8988T (cell line): ENCODE data around the gene GABRA1.

Source experiments
- DNase-seq: peaks from one replicate; pipeline ENCODE4 v3.0.0; 2011

The GABRA1 gene

DNA sequence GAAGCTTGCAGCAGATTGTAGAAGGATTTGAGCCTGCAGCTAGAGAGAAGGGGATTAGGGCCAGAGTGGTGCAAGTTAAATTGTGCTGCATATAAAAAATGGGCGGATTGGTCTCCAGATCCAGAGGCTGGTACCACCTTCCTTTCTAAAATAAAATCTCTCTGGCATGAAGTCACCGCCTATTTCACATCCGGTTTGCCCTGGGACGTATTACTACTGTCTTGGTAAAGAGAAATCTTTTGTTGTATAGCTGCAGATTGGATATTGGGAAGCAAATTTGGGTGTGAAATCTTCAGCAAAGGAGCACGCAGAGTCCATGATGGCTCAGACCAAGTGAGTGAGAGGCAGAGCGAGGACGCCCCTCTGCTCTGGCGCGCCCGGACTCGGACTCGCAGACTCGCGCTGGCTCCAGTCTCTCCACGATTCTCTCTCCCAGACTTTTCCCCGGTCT is at the start of gene GABRA1:
TSS of gene GABRA1 (plus strand) at position 180 of the 451 bp plus-strand sequence. CDS start 2,691 bp downstream, outside the sequence.
- DNase-seq, result no peak

DNA sequence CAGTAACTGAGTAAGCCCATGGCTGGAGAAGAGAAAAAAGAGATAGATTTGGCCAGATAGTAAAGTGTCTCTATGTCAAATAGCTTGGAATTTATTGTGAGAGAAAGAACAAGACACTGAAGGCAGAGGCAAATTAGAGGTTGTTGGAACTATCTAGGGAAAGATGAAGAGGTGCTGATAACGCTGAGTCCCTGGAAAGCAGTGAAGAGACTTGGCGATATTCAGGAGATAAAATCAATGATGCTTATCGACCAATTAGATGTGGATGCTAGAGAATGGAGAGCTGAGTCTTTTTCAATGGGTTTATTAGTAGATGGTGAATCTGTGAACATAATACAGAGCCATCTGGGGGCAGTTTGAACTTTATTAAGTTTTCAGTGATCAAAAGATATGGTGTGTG is 48.6 kb upstream of the GABRA1 start:
- no peak for DNase-seq

DNA sequence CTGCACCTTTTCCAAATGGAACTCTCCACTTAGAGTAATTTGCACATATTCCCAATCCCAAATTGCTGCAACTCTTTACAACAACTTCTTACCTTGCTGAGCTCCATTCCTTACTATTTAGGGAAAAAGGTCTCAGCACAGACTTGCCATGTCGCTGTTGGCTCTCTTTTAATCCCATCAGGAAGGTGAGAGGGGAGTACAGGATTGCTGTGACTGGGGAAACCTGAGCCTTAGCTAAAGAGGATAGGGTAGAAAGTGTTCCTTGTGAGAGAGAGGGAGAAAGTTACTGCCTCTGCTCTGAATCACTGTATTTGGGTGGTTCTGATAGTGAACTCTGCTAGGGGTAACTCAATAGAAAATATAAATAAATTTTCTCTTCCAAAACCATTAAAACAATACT is 43.7 kb upstream of the GABRA1 start:
- no peak for DNase-seq

DNA sequence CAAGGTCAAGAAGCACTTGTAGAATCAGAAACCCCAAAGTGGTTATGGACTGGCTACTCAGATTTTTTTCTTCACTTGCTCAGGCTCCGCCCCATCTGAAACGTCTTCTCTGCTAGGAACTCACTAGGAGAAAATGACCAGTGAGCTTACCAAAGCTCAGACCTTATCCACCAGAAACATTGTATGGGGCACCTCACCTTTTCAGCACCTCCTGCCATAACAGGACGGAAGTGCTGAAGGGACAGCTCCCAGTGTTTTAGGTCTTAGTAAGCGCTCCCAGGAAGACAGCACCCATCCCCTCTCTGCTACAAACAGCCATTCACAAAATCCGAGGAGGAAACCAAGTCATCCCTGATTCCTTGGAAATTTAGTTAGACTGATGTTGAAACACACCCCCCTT is 1.2 kb upstream of the GABRA1 start:
- no peak for DNase-seq

DNA sequence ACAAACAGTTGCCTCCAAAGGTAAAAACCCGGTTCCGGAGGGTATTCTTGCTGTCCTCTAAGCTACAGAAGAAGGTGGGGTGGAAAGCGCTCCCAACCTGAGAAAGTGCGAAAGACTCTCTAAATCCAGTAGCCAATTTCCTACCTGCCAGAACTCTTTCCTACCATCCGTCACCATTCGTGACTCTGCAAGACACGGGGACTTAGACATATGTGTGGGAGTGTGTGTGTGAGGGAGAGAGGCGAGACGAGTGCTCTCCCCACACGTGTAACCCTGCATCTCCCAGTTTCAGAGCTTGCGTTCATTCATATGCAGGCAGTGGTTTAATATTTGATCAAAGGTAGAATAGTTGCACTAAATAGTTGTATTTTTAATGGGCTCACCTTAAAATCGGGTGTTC is 473 bp upstream of the GABRA1 start:
- DNase-seq, result no peak

DNA sequence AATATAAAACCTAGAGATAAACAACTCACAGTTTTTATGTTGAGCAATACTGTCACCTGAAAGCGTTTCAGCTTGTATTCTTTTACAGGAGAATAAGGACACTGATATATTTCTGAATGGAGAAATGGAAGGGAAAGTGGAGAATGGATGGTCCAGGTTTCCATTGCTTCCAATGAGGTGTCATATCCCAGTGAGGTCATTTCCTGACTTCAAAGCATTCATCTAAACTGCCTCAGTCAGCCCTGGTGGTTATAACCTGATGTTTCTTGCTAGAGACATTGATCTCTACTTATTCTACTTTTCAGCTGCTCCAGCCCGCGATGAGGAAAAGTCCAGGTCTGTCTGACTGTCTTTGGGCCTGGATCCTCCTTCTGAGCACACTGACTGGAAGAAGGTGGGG is 2.6 kb downstream of the GABRA1 start:
- DNase-seq, result no peak

DNA sequence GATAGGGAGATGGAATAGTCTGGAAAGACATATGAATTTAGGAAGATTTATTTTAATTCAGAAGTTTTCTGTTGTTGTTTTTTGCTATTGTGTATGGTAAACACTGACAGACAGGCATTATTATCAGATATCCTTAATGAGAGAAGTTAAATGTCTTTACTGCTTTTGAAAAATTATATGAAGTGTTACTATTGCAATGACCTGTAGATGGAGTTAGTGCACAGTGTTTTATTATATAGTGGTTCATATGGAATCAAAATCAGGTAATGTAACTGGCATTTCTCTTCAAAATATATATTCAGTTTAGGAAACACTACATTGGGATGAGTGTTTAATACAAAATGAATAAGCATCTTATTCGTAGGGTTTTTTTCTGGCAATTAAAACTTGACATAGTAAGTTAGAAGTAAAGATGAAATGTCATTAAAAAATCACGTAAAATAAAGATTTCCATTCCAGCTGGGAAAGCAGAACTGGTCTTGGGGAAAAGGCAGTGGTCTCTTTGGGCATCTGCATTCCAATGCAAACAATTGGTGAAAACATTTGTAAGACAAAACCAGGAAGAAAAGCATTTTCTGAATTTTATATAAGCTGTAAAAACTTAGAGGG is 3.9 kb downstream of the GABRA1 start:
- DNase-seq, result no peak

DNA sequence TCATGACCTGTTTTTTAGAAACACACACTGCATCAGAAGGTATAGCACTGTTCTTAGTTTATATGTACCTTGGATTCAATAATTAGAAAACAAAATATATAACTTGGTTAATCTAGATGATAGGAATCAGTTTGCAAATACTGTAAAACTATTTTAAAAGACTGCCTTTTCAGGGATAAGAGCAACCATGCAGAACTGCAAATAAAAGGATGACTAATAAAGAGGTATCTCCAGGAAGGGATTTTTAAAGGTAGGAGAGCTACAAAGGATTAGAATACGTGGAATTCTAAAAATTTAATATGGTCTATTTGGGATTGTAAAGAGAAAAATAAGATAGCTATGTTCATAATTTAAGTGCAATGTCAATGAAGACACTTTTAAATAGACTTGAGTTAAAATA is 9.4 kb downstream of the GABRA1 start:
- no peak for DNase-seq

DNA sequence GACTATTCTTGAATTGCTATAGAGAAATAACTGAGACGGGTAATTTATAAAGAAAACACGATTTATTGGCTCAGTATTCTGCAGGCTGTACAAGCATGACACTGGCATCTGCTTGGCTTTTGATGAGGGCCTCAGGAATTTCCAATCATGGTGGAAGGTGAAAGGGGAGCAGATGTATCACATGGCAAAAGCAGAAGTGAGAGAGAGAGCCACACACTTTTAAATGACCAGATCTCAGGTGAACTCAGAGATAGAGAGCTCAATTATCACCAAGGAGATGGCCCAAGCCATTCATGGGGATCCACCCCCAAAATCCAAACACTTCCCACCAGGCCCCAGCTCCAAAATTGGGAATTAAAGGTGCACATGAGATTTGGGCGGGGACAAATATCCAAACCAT is 15.3 kb downstream of the GABRA1 start:
- no peak for DNase-seq

DNA sequence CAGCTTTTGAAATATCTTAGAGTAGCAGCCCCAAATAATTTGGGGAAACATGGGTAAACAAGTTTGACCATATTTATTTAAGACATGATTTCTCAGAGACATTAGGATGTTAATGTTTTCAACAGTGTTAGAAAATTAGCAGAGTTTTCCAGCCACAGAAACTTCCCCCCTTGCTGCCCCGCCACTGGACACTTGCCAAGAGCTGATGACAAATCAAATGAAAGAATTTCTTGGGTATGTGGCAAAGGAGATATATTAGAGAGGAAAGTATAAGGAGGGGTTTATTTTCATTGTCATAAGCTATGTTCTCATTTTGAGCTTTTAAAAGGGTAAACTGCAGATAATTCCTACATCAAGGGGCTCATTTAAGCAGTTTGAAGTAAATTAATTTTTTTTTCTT is 15.9 kb downstream of the GABRA1 start:
- DNase-seq, result no peak

DNA sequence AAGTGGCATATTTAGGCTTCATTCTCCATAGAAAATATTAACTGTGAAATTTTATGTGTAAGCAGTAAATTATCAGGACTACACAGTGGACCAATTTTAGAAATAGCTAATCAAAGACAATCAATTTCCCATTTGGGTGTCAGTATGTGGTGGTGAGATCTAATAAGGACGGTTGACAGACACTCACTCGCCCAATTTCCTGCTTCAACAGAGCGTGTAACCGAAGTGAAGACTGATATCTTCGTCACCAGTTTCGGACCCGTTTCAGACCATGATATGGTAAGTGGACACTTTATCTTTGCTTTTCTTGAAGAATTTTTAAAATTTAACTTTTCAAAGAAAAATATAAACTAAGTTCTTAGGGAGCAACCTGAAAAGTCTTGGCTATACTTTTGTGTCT is 17.6 kb downstream of the GABRA1 start:
- no peak for DNase-seq

DNA sequence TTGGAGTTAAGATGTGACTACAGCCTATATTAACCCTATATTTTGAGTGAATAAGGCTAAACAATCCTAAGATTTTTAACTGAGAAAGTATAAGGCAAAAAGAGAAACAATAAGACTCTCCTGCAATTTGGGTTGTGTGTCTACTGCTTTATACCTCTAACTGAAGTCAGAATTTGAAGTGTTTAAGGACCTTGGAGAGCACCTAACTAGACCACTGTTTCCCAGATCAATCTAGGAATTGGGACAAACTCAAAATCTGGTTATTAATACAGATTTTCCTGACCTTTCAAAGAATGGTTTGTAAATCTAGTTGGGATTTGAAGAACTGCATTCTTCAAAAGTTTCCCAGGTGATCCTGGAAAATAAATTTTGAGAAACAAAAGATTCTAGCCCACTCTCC is 42.1 kb downstream of the GABRA1 start:
- no peak for DNase-seq

DNA sequence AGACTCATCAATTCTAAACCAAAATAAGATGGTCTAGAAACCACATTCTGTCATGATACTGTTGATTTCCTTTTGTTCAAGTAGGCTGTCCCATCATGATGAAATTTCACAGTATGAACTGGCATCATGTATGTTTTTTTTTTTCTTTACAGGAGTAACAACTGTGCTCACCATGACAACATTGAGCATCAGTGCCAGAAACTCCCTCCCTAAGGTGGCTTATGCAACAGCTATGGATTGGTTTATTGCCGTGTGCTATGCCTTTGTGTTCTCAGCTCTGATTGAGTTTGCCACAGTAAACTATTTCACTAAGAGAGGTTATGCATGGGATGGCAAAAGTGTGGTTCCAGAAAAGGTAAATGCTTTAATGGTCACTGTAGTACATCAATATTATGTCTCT is 47.6 kb downstream of the GABRA1 start:
- DNase-seq, result no peak

DNA sequence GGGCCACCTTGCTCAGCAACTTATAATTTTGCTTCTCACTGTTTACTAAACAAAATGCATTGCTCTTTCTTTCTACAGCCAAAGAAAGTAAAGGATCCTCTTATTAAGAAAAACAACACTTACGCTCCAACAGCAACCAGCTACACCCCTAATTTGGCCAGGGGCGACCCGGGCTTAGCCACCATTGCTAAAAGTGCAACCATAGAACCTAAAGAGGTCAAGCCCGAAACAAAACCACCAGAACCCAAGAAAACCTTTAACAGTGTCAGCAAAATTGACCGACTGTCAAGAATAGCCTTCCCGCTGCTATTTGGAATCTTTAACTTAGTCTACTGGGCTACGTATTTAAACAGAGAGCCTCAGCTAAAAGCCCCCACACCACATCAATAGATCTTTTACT is 49.1 kb downstream of the GABRA1 start:
- DNase-seq, result no peak

DNA sequence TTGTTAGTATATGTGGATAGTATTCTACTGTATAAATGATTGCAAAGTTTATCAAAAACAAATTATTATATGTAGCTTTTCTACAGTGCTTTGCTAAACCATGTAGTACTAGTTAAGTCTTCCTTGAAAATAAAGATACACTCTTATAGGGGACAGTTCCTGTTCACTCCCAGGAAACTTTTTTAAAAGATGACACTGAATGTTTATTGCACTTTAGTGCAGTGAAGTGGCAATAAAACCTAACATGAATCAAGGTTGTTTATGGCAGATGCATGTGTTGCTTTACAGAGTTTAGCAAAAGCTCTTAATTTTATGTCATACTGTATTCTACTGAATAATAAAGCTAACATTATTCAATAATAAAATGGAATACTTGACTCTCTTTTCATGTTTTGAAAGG is 51.7 kb downstream of the GABRA1 start:
- no peak for DNase-seq

DNA sequence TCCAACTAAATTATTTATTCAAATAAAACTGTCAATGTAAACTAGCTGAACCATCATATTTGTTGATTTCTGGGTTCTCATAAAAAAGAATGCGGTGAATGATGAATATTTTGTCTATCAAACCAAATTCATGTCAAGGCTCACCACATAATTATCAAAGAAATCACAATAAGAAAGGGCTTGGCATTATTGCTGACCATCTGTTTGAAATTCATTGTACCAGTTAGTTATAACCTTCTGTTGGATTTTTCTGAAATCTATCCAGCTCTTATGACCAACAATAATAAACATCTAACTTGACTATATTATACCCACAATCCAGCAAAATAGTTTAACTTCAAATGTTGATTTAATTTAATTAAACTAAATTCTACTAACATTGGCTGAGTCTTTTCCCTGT is 53.1 kb downstream of the GABRA1 start:
- no peak for DNase-seq

DNA sequence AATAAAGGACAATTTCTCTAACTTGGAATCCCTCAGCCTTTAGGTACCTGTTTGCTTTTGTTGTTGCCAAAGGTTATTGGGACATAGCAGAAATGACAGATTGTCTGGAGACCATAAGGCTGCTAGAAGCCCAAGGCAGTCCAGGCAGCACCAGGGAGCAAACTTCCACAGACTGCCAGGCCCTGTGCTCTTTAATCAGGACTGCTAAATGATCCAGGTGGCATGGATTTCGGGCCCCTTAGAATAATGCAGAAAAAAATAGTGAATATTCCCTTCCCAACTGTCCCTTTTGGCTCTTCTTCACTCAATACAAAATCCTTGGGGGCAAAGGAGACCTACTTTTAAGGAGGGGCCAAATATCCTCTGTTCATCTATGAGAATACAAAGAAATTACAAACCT is 73.9 kb downstream of the GABRA1 start:
- no peak for DNase-seq

DNA sequence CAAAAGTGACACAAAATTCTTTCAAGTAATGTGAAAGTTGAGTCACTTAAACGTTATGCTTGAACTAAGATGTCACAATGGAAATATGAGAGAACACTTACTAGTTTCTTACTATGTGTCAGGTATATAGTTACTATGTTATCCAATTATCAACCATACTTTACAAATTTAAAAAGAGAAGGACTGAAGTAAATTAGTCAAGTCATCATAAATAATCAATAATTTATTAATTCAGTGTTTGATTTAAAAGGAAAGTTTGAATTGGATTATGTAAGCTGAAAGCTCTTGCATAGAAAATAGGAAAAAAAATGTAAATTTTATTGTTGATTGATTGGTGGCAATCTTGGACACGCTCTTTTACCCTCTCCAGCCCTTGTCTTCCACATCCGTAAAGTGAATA is 76.3 kb downstream of the GABRA1 start:
- no peak for DNase-seq

DNA sequence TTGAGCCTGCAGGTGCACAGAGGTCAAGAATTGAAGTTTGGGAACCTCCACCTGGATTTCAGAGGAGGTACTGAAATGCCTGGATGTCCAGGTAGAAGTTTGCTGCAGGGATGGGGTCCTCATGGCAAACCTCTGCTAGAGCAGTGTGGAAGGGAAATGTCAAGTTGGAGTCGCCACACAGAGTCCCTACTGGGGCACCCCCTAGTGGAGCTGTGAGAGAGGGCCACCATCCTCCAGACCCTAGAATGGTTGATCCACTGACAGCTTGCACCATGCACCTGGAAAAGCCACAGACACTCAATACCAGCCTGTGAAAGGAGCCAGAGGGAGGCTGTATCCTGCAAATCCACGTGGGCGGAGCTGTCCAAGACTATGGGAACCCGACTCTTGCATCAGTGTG is 78.0 kb downstream of the GABRA1 start:
- DNase-seq, result no peak

DNA sequence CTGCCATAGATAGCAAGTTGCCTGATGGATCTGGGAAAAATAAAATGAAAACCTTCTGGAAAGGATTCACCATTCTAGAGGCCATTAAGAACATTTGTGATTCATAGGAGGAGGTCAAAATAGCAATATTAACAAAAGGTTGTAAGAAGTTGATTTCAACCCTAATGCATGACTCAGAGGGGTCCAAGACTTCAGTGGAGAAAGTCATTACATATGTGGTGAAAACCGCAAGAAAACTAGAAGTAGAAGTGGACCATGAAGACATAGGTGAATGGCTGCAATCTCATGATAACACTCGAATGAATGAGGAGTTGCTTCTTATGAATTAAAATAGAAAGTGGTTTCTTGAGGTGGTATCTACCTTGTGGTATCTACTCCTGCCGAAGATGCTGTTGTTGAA is 86.6 kb downstream of the GABRA1 start:
- no peak for DNase-seq

DNA sequence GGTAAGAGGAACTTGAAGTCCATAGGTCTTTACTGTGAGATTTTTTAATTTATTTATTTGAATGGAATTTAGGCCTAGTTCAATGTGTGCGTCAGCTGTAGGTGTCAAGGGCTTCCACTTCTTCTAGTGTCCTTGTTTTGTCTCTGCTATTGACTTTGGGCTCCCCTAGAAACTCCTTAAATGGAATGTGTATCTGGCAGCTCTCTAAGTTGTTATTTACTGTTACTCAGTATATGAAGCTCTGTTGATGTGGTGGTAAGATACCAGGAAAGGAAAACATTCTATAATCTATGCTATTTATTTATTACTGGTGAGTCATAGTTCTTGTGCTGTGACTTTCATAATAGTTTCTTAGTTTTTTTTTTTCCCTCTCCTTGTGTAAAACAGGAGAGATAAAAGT is 97.1 kb downstream of the GABRA1 start:
- no peak for DNase-seq

DNA sequence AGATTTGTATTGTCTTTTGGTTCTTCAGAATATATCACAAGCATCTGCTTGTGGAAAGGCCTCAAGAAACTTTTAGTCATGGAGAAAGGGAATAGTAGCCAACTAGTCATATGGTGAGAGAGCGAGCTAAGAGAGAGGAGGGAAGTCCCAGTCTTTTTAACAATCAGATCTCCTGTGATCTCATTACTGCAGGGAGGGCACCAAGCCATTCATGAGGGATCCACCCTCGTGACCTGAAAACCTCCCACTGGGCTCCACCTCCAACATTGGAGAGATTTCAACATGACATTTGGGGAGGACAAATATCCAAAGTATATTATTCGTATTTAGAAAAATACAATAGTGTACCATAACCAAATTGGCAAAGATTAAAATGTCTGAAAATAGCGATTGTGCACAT is 99.0 kb downstream of the GABRA1 start:
- no peak for DNase-seq
